Testis (tissue), 3 donors: ENCODE measurements around the gene XXYLT1. TPM values are rescaled to one million over a fixed set of nuclear protein-coding genes. Genes with fewer than 3 reads are reported as not detected.

Source experiments
- DNase-seq: peaks from one replicate; pipeline ENCODE4 v3.0.0-alpha.2; 2019
- H3K27ac ChIP-seq, 2 donors: fragments of 200-600 bp; sonication (generic); one replicate each; pipeline ENCODE4 v1.5.1; 2019
- H3K27me3 ChIP-seq: fragments of 200-600 bp; sonication (generic); one replicate; pipeline ENCODE4 v1.5.1; 2019
- H3K36me3 ChIP-seq: fragments of 200-600 bp; sonication (generic); one replicate; pipeline ENCODE4 v1.5.1; 2017; ENCODE audit warnings: low read depth; ENCODE audit errors: missing control alignments
- H3K4me1 ChIP-seq: fragments of 200-600 bp; sonication (generic); one replicate; pipeline ENCODE4 v1.5.1; 2019
- H3K4me3 ChIP-seq, 2 donors: fragments of 200-600 bp; sonication (generic); one replicate each; pipeline ENCODE4 v1.5.1; 2017 to 2019
- H3K9me3 ChIP-seq: fragments of 200-600 bp; sonication (generic); one replicate; pipeline ENCODE4 v1.5.1; 2017
- POLR2A ChIP-seq: fragments of 450-650 bp; IDR thresholded peaks from one replicate; pipeline ENCODE4 v1.6.1; 2017; ENCODE audit warnings: antibody characterized with exemption, mild to moderate bottlenecking, moderate library complexity
- WGBS, 2 donors: methylation state at CpG; one replicate each; pipeline ENCODE4 v1.1.5; 2018; 5-methylcytosine and 5-hydroxymethylcytosine counted together
- intact Hi-C: fragments of 100-400 bp; cut with DNase I; formaldehyde crosslinking; loops from one replicate; pipeline ENCODE4 v1.15.1; 2023; ENCODE audit warnings: low total_unique reads
- polyA plus RNA-seq: library from polyadenylated mRNA; stranded (reverse); fragments of 350-450 nt; fragmentation: Illumina TruSeq; extraction: RNeasy Lipid Tissue Mini Kit (QIAGEN cat#74804); gene quantifications from one replicate; pipeline ENCODE4 v1.2.3, GENCODE V29; 2014; ENCODE audit warnings: low read depth, low replicate concordance; ENCODE audit not compliant: insufficient read depth
- total RNA-seq, 2 donors: library from RNA; depleted of rRNA; stranded (reverse); fragments of >200 nt; gene quantifications; one replicate each; pipeline ENCODE4 v1.2.3, GENCODE V29; 2016
- TF ChIP-seq, protein P1 (sequence below), 3 experiments: fragments of 450-650 bp in 2 of 3; fragments of 200-600 bp in 1 of 3; sonication (generic) in 1 of 3; IDR thresholded peaks; one replicate each; pipeline ENCODE4 v1.5.1; 2016 to 2019; ENCODE audit warnings: antibody characterized with exemption in 3 of 3, mild to moderate bottlenecking in 2 of 3, moderate library complexity in 1 of 3

Gene XXYLT1
- total and polyA plus RNA-seq, 3 donors from 2014 or later, result 7.2 to 12.5 (median 11.1) TPM

- no peak overlapping the region for H3K4me3 ChIP-seq
- TF ChIP-seq POLR2A, result no peak
- TF ChIP-seq, protein P1, sequence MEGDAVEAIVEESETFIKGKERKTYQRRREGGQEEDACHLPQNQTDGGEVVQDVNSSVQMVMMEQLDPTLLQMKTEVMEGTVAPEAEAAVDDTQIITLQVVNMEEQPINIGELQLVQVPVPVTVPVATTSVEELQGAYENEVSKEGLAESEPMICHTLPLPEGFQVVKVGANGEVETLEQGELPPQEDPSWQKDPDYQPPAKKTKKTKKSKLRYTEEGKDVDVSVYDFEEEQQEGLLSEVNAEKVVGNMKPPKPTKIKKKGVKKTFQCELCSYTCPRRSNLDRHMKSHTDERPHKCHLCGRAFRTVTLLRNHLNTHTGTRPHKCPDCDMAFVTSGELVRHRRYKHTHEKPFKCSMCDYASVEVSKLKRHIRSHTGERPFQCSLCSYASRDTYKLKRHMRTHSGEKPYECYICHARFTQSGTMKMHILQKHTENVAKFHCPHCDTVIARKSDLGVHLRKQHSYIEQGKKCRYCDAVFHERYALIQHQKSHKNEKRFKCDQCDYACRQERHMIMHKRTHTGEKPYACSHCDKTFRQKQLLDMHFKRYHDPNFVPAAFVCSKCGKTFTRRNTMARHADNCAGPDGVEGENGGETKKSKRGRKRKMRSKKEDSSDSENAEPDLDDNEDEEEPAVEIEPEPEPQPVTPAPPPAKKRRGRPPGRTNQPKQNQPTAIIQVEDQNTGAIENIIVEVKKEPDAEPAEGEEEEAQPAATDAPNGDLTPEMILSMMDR (IDR thresholded peaks at IDR 0.05), result no peak
- no peaks in the 10 kb centered on the region for H3K9me3 ChIP-seq
- intact Hi-C loops, result no loop called here
- 95 to 96% methylated on average over 16 to 21 of the region's 21 CpGs for WGBS, 2 donors
- no peaks in the 10 kb centered on the region for H3K4me1 ChIP-seq
- no peaks in the 10 kb centered on the region for H3K27me3 ChIP-seq
- peak; percentile 8 for DNase-seq
- H3K36me3 ChIP-seq, result no peaks in the 10 kb centered on the region
- H3K27ac ChIP-seq, result no peak overlapping the region
Observed at GRCh38 chr3:195249057-195249770, 21.7 kb downstream of the XXYLT1 start.

GRCh38 chr3:195248281-195248680 is 22.7 kb downstream of the XXYLT1 start:
- Histone ChIP-seq H3K9me3 (no peaks in the 10 kb centered on the region), H3K27me3 (no peaks in the 10 kb centered on the region), H3K27ac (no peak overlapping the region), H3K36me3 (no peaks in the 10 kb centered on the region), H3K4me1 (no peaks in the 10 kb centered on the region), H3K4me3 (no peak overlapping the region)
- DNase-seq, result peak; percentile 8
- WGBS, 2 donors, result 91 to 98% methylated on average over 8 of the region's 8 CpGs
- intact Hi-C loops, result no loop called here
- TF ChIP-seq, protein P1 (IDR thresholded peaks at IDR 0.05), result no peak
- TF ChIP-seq POLR2A, result no peak

DNA sequence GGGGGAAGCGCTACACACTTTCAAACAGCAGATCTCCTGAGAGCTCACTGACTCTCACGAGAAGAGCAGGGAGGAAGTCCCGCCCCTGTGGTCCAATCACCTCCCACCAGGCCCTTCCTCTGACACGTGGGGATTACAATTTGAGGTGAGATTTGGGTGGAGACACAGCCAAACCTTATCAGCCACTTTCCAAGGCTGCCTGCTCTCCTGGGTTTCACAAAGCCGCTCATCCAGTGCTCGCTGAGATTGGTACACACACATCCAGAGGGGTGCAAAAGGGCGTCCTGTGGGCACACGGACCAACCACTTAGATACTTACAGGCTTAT is 23.1 kb downstream of the XXYLT1 start:
- Histone ChIP-seq H3K4me1 (no peaks in the 10 kb centered on the region), H3K4me3 (no peak overlapping the region), H3K9me3 (no peaks in the 10 kb centered on the region), H3K27me3 (no peaks in the 10 kb centered on the region), H3K36me3 (no peaks in the 10 kb centered on the region), H3K27ac (no peak overlapping the region)
- 88 to 91% methylated on average over 8 of the region's 8 CpGs for WGBS, 2 donors
- TF ChIP-seq POLR2A, result no peak
- TF ChIP-seq, protein P1 (IDR thresholded peaks at IDR 0.05), result no peak
- DNase-seq, result peak; percentile 9
- intact Hi-C loops, result no loop called here

DNA sequence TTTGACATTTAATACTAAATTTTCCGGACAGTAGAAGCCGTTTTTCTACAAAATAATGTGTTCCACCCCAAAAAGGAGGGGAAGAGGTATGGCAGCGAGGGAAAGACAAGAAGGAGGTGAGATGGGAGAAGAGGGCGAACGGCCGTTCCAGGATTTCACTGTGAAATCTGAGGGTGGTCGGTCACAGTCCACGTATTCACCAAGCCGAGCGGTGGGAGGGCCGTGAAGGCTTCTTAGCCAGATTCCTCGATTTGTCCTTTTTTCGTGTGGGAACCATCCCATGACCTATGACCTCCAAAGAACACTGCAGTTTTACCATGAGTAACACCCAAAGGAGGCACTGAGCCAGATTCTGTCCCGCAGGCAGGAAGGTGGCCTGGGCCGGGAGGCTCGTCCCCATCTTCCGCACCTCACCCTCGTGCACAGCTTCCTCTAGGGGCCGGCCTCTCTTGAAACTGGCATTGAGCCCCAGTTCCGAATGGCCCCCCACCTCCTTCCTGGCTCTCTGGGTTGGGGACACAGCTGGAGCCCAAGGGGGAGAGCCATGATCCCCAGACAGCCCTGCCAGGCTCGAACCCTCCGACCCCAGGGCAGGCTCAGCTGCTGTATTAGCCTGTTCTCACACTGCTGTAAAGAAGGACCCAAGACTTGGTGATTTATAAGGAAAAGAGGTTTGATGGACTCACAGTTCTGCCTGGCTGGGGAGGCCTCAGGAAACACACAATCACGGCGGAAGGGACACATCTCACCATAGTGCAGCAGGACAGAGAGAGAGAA is 23.7 kb downstream of the XXYLT1 start:
- Histone ChIP-seq H3K36me3 (no peaks in the 10 kb centered on the region), H3K27me3 (no peaks in the 10 kb centered on the region), H3K4me1 (no peaks in the 10 kb centered on the region), H3K4me3 (no peak overlapping the region), H3K9me3 (no peaks in the 10 kb centered on the region), H3K27ac (no peak overlapping the region)
- TF ChIP-seq POLR2A, result no peak
- TF ChIP-seq, protein P1 (IDR thresholded peaks at IDR 0.05), result no peak
- DNase-seq, result peak; percentile 11
- intact Hi-C loops, result no loop called here
- whole genome bisulfite sequencing, 2 donors, result 92 to 94% methylated on average over 17 to 24 of the region's 24 CpGs
